HG02973 (cell line): ENCODE results near the gene DMD.

Experiments
- ATAC-seq: cut with Tn5 transposase; IDR thresholded peaks from one replicate; pipeline ENCODE4 v1.9.1; 2021; ENCODE audit warnings: moderate library complexity; ENCODE audit not compliant: unreplicated experiment

Gene DMD

GRCh38 chrX:31260351-31260750 is 1951.0 kb downstream of the DMD start:
- ATAC-seq = no peak

GRCh38 chrX:31258166-31258565 is 1953.2 kb downstream of the DMD start:
- ATAC-seq = no peak

DNA sequence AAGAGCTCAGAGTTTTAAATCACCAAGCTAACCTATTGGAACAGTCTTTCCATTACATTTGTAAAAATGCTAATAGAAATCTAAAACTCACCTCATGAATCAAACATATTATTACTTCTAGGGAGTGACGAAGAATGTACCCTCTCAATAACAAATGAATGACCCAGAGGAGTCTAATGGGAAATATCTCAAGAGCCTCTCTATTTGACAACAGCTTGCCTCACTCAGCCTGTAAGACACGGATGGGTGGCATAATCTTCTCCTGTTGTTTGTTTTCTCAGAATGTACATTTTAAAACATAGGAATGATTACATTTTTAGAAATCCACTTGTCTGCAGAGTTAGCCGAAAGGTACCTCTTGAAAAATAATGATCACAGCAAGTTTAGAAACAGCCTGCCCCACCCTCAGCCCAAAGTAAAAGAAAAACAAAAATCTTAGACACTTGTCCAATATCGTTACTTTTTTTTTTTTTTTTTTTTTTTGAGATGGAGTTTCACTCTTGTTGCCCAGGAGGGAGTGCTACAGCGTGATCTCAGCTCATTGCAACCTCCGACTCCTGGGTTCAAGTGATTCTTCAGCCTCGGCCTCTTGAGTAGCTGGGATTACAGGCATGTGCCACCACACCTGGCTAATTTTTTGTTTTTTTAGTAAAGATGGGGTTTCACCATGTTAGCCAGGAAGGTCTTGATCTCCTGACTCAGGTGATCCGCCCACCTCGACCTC is 1955.9 kb downstream of the DMD start:
- ATAC-seq = no peak

- no peak for ATAC-seq
These were observed 1959.2 kb downstream of the DMD start for GRCh38 chrX:31252133-31252532.

DNA sequence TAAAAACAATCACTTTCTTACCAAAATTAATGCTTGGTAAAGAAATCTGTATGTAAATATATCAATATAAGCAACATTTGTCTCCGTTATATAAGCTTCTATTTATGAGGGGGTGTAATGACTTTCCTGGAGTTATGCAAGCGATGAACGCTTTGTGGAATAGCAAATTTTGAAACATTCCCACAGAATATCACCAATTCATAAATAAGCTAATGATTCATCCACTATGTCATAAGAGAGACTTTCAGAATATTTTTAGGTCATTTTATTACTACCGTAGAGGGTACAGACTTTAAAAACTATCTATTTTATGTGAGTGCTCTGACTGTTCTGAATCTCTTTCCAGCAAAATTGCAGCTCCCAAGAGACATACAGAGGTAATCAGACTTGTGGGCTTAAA is 1960.0 kb downstream of the DMD start:
- no peak for ATAC-seq

GRCh38 chrX:31245714-31246113 is 1965.6 kb downstream of the DMD start:
- ATAC-seq = no peak

DNA sequence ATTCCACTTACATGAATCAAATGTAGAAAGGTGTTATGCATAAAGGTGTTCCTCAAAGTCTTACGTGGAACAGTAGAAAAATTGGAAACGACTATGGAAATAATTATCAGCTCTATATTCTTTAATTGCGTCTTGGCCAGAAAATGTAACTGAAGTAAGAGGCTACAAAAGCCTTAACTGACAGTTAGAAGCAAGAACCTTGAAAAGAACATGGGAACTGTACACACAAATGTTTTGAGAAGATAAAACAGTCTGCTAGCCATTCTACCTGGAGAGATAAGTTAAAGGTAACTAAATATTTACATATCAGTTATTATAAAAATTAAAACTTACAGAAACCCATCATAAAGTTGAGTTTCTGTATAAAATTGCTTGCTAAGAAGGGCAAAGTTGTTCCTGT is 1967.5 kb downstream of the DMD start:
- no peak for ATAC-seq

DNA sequence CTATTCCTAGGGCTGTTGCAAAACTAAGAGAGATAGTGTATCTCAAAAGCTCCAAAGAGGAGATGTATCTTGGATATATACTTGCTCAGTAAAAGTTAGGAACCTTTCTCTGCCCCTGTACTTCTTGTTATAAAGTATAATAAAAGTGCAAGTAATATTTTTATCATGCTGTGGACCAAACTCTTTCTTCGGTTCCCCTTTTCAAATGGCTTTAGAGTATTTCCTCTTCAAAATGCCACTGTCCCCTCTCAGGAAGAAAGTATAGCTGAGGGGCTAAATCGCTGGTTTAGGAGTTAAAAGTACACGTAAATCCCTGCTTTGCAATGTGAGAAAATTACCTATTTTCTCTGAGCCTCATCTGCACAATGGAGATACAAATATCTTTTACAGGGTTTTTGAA is 1970.4 kb downstream of the DMD start:
- ATAC-seq = no peak

DNA sequence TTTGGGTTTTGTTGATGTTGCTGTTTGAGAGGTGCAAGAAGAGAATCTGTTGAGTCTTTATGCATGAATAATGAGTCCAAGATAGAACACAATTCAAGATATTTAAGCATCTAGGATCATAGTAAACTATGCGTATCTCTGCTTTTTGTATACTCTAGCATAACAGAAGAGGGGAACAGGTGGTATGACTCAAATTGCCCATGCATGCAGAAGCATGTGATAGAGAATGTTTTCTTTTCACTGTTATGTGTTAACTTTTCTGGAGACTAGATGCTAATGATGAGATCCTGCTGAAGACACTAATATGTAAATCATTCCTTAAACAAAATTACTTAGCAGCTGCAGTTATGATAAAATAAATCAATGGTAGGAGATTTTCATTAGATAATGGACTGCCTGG is 1974.2 kb downstream of the DMD start:
- no peak for ATAC-seq

DNA sequence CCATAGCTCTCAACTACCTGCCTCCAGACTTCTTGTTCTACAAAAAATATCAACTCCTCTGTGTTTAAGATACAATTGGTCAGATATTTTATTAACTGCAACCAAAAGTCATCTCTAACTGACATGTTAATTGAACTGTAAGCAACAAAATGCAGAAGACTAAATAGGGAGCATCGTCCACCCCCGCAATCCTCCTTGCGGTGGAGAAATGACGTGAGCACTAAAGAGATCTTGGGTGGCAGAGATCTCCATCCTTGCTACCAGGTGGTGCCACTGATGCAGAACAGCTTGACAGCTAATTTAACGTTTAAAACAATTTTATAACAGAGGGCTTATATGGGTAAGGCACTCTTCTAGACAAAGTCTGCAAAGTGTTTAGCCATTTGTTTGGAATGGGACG is 1975.1 kb downstream of the DMD start:
- ATAC-seq = peak; percentile 55

DNA sequence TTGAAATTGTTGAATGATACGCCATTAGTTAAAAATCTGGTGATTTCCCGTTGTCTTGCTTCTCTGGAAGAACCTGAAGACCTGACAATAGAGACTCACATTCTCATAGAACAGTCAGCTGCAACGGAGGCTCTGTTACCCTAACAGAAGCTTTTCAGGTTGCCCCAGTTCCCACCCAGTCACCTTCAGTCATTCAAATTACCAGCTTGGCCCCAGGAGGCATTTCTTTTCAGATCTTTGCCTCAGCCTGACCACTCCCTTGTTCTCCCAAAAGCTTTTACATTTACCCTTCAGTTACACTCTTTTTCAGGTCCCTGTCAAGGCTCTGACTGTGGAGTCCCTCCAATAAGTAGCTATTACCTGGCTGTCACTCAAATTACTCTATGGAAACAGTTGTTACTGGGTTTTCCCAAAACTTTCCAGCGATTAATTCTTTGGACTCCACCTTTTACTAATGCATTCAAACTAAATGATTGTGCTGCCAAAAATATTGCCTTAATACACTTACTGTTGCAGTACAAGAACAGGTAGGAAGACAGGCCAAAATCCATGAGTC is 1977.3 kb downstream of the DMD start:
- no peak for ATAC-seq

GRCh38 chrX:31232506-31232905 is 1978.8 kb downstream of the DMD start:
- no peak for ATAC-seq

DNA sequence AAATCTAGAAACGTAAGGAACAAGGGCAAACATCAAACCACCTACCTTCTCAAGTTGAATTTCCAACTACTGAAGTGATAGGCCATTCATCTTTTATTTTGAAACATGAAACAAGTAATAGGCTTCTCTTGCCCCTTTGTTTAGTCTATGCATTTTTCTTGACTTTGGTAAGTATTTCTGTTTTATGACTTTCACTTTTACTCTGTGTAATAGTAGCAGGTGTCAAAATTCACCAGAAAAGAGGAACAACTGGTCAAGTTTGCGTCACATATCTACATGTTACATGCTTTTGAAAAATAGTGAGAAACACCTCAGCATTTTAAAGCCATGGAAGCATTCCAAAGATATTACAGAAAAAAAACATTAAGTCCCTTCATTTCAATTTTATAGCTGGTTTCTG is 1982.4 kb downstream of the DMD start:
- peak; percentile 93 for ATAC-seq

DNA sequence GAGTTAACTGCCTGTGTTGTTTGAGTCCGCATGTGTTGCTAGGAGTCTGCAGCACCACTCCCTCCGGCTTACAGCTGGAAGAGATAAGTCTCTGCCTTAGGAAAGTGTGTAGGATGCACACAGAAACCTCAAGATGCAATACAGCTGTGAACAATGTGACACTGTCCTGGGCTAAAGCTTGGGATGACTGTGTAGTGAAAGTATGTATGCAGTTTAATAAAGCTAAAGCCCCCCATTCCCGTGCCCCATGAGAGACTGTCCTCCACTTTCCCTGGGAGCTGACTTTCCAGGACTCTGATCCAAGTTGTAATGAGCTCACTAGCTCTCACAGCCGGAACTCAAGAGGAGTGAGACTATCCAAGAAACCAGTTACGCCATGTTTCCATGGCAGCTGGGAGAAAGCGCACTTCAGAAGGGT is 1982.9 kb downstream of the DMD start:
- peak; percentile 39 for ATAC-seq

DNA sequence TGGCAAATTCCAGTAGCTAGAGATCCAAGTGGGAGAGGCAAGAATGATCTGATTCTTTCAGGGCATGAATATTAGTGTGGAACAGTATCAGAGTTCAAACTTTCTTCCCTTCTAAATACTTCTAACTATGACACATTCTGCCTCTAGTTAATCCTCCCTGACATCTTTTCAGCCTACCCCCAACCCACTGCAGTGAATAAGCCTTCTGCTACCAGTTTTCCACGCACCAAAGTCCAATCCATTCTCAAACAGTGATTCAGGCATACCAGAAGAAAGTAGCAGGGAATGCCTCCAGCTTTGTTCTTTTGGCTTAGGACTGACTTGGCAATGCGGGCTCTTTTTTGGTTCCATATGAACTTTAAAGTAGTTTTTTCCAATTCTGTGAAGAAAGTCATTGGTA is 1984.1 kb downstream of the DMD start:
- no peak for ATAC-seq

DNA sequence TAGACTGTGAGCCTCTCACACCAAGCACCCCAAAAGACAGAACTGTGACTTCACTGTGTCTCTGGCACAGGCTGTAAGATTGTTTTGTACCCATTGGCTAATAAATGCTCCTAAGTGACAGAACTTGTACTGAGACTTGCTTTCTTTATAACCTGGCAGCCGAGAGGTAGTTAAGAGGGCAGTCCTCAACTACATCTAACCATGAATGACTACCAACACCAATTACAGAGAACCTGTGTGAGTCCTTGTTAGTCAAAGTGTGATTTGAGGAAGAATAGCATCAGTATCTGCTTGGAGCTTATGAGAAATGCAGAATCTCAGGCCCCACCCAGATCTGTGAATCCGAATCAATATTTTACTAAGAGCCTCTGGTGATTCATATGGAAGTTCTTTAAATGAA is 1985.5 kb downstream of the DMD start:
- ATAC-seq = no peak

- no peak for ATAC-seq
These were observed 1986.9 kb downstream of the DMD start for GRCh38 chrX:31224381-31225012.

GRCh38 chrX:31223817-31224216 is 1987.5 kb downstream of the DMD start:
- ATAC-seq = peak; percentile 84

GRCh38 chrX:31222946-31223345 is 1988.4 kb downstream of the DMD start:
- no peak for ATAC-seq

DNA sequence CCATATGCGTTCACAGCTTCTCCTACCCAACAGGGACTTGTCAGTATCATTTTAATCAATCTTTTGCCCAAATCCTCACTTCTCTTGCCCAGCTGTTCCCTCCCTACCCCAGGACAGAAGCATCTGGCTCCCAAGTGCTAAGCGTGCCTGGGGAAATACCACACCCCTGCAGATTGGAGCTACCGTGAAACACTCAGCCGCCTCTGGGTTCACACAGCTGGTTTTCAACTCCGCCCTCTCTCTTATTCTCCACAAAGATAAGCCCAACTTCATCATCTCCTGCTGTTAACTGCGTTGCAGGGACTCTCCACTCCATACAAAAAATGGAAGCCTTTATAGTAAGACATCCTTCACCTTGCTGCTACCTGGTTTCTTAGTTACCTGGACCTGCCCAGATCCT is 1992.2 kb downstream of the DMD start:
- ATAC-seq = no peak

GRCh38 chrX:31217084-31217483 is 1994.3 kb downstream of the DMD start:
- no peak for ATAC-seq

DNA sequence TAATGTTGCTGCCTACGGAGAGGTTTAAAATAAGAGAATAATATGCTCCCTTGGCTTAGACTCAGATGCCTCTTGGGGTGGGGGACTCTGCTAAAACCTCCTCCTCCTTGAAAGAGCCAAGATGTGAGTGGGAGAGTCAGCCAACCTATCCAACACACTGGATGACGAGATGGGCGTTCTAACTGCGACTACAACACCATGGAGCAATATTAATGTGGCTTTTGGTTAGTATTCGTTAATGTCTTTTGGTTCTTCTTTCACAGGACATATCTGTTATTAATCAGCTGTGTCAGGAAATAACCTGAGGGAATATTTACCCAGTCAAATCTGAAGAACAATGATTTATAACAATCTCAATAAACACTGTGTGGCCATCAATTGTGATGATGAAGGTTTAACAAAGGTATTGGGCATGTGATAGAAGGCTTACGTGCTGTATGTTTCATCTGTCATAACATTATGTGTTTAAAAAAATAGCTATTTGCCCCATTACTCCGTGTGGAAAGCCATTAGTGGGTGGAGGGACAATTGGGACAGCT is 1996.0 kb downstream of the DMD start:
- no peak for ATAC-seq
